Heart right ventricle (tissue), 16 donors: ENCODE results near the gene PLCB1. TPM values are rescaled to one million over a fixed set of nuclear protein-coding genes. Genes with fewer than 3 reads are reported as not detected.
A peak's percentile ranks its signal among the peaks of the same experiment; 100 is the strongest.

Source experiments
- ATAC-seq, 8 donors: fragments of 200-7000 bp; cut with Tn5 transposase; one replicate each; pipeline ENCODE4 v1.9.1; 2020; ENCODE audit warnings: mild to moderate bottlenecking in 8 of 8, moderate library complexity in 8 of 8, moderate number of reproducible peaks in 1 of 8
- DNase-seq, 2 donors: peaks; one replicate each; pipeline ENCODE4 v3.0.0-alpha.2; 2020
- H3K27ac ChIP-seq, 10 donors: fragments of 200-600 bp; sonication (generic) in 2 of 10; one replicate each; pipeline versions ENCODE4 v1.5.0 to v1.8.0; 2020 to 2022; ENCODE audit warnings: mild to moderate bottlenecking in 3 of 10
- H3K27me3 ChIP-seq, 7 donors: fragments of 200-600 bp; one replicate each; pipeline ENCODE4 v1.8.0; 2021 to 2022; ENCODE audit warnings: mild to moderate bottlenecking in 2 of 7
- H3K36me3 ChIP-seq, 9 donors: fragments of 200-600 bp; sonication (generic) in 1 of 9; one replicate each; pipeline versions ENCODE4 v1.5.0 to v1.8.0; 2020 to 2022; ENCODE audit warnings: mild to moderate bottlenecking in 2 of 9
- H3K4me1 ChIP-seq, 9 donors: fragments of 200-600 bp; sonication (generic) in 1 of 9; one replicate each; pipeline versions ENCODE4 v1.5.0 to v1.8.0; 2020 to 2022; ENCODE audit warnings: mild to moderate bottlenecking in 4 of 9
- H3K4me3 ChIP-seq, 10 donors: fragments of 200-600 bp; sonication (generic) in 2 of 10; one replicate each; pipeline versions ENCODE4 v1.5.0 to v1.8.0; 2020 to 2022; ENCODE audit warnings: mild to moderate bottlenecking in 7 of 10, moderate library complexity in 2 of 10
- H3K9me3 ChIP-seq, 11 donors: fragments of 200-600 bp in 10 of 11; sonication (generic) in 2 of 11; one replicate each; pipeline versions ENCODE4 v1.5.0 to v1.8.0; 2013 to 2022; ENCODE audit warnings: mild to moderate bottlenecking in 2 of 11, control low read depth in 1 of 11, moderate library complexity in 1 of 11
- CTCF ChIP-seq, 9 donors: fragments of 200-600 bp; sonication (generic) in 2 of 9; IDR thresholded peaks; one replicate each; pipeline versions ENCODE4 v1.5.0 to v1.8.0; 2021 to 2022; ENCODE audit warnings: antibody characterized with exemption in 9 of 9, mild to moderate bottlenecking in 5 of 9, moderate library complexity in 1 of 9
- WGBS, 2 donors: extraction: QIAGEN DNeasy Blood & Tissue Kit; methylation state at CpG; one replicate each; pipeline ENCODE4 v1.1.7; 2013; ENCODE audit warnings: inconsistent platforms in 1 of 2; 5-methylcytosine and 5-hydroxymethylcytosine counted together
- intact Hi-C, 10 donors: fragments of 100-400 bp; cut with DNase I; formaldehyde crosslinking; loops; one replicate each; pipeline versions ENCODE4 v1.11.1 to v1.14.2; 2022
- polyA plus RNA-seq, 2 donors: library from polyadenylated mRNA; stranded (reverse); fragments of 200-250 nt; gene quantifications; one replicate each; pipeline ENCODE4 v1.2.3, GENCODE V29; 2013
- total RNA-seq, 10 donors: library from RNA; stranded (reverse); fragmentation: NEBNext Ultra II Directional in 3 of 10; extraction: Animal tissue kit (Norgen Biotek cat#: 25700) in 3 of 10; gene quantifications; one replicate each; pipeline versions ENCODE4 v1.2.1 to v1.2.4, GENCODE V29; 2021 to 2023
- donor health status: Arrhythmogenic right ventricular cardiomyopathy.
- donor health status: ischemic (EF 13 %, LVEDD 7.1; RV severe dilation, severe dysfunction).
- donor health status: healthy with polysubstance abuse.
- donor health status: DM: no; HTN: yes; CAD: no.
- donor health status: DM: no; HTN: no; CAD: no.
- donor health status: ischemic (EF 25% LVEDD 6.9; RV normal size, moderate dysfunction).
- donor health status: ischemic (EF 25% LVEDD 5.7; RV mildly dilated, moderate dysfunction).
- donor health status: healthy.
- donor health status: DM: yes; HTN: yes; CAD: no.
- donor health status: Ischemic cardiomyopathy.
- donor health status: ischemic (EF 35%, LVEDD 5.7; RV mildly dilated, moderate dysfunction).
- donor health status: nonischemic (EF 11% LVEDD 7.7; RV severe dilation, severe dysfunction).
- donor health status: DM: yes; HTN: yes; CAD: no.
- donor health status: PGD.
- donor health status: ischemic (EF 29% LVEDD 5.4; RV normal size, mild dysfunction).
- donor health status: nonischemic (EF 23%, LVEDD 6.1; RV moderate dilation, normal function).

PLCB1 gene
- total and polyA plus RNA-seq, 12 donors: 2.2 to 12.7 (median 7.1) TPM

- Histone ChIP-seq H3K4me3 (no peak overlapping the region), H3K4me1 (peaks cover 3 to 84% (median 69%) of the 10 kb centered on the region in 9 donors), H3K27me3 (no peaks in the 10 kb centered on the region), H3K27ac (peak overlapping the region in 6 of 10 donors; percentile 2 to 73 (median 39)), H3K9me3 (no peaks in the 10 kb centered on the region), H3K36me3 (no peaks in the 10 kb centered on the region)
- intact Hi-C loops: loop anchor here in 1 of 10 donors (10.0 kb wide), 1 partner anchor 81 kb away; no protein-coding TSS in a partner anchor
- whole genome bisulfite sequencing, 2 donors: 31 to 36% methylated on average over 3 of the region's 3 CpGs
- DNase-seq (no peak), ATAC-seq (no peak)
- TF ChIP-seq CTCF (IDR thresholded peaks at IDR 0.05): no peak
Observed at GRCh38 chr20:8153281-8153908, 21.3 kb downstream of the PLCB1 start.

- Histone ChIP-seq H3K9me3 (peaks cover 0 to 10% (median 0%) of the 10 kb centered on the region in 11 donors), H3K27ac (peak overlapping the region in 1 of 10 donors; percentile 13), H3K36me3 (no peaks in the 10 kb centered on the region), H3K4me1 (peaks cover 0 to 72% (median 56%) of the 10 kb centered on the region in 9 donors), H3K4me3 (no peak overlapping the region), H3K27me3 (no peaks in the 10 kb centered on the region)
- no peak for ATAC-seq
- no peak for TF ChIP-seq CTCF (IDR thresholded peaks at IDR 0.05)
- no peak for DNase-seq
- intact Hi-C loops: loop anchor here in 1 of 10 donors (10.0 kb wide), 1 partner anchor 80 kb away; no protein-coding TSS in a partner anchor
- WGBS, 2 donors: 90 to 94% methylated on average over 2 of the region's 2 CpGs
Observed at GRCh38 chr20:8154638-8155037, 22.6 kb downstream of the PLCB1 start.

GRCh38 chr20:8155229-8155628 lies 23.2 kb downstream of the PLCB1 start:
- Histone ChIP-seq H3K4me1 (peaks cover 0 to 72% (median 56%) of the 10 kb centered on the region in 9 donors), H3K9me3 (peaks cover 0 to 10% (median 0%) of the 10 kb centered on the region in 11 donors), H3K27ac (peak overlapping the region in 3 of 10 donors; percentile 22 to 42 (median 31)), H3K4me3 (no peak overlapping the region), H3K27me3 (no peaks in the 10 kb centered on the region), H3K36me3 (no peaks in the 10 kb centered on the region)
- no peak for ATAC-seq
- DNase-seq: no peak
- intact Hi-C loops: loop anchor here in 1 of 10 donors (10.0 kb wide), 1 partner anchor 80 kb away; no protein-coding TSS in a partner anchor
- no peak for TF ChIP-seq CTCF (IDR thresholded peaks at IDR 0.05)
- 83 to 91% methylated on average over 1 of the region's 1 CpG for WGBS, 2 donors

GRCh38 chr20:8155812-8156211 lies 23.7 kb downstream of the PLCB1 start:
- Histone ChIP-seq H3K27ac (peak overlapping the region in 7 of 10 donors; percentile 5 to 42 (median 22)), H3K9me3 (peaks cover 0 to 10% (median 0%) of the 10 kb centered on the region in 11 donors), H3K36me3 (no peaks in the 10 kb centered on the region), H3K27me3 (no peaks in the 10 kb centered on the region), H3K4me1 (peaks cover 0 to 66% (median 52%) of the 10 kb centered on the region in 9 donors), H3K4me3 (no peak overlapping the region)
- ATAC-seq: peak in 7 of 8 donors; percentile 24 to 71 (median 51)
- 43 to 55% methylated on average over 2 of the region's 2 CpGs for WGBS, 2 donors
- no peak for DNase-seq
- TF ChIP-seq CTCF (IDR thresholded peaks at IDR 0.05): no peak
- intact Hi-C loops: loop anchor here in 1 of 10 donors (10.0 kb wide), 1 partner anchor 79 kb away; no protein-coding TSS in a partner anchor
